D721Med (cell line): ENCODE data around the gene IFI44L.

ENCODE experiments used
- DNase-seq: peaks from one replicate; pipeline ENCODE4 v3.0.0; 2011; ENCODE audit warnings: low spot score; ENCODE audit not compliant: insufficient read length
- FAIRE-seq: peaks from 2 replicates; lab custom pipeline; 2011; peaks lifted over from hg19 to GRCh38; lab: Jason Lieb, UNC
- CTCF ChIP-seq: IDR thresholded peaks from 2 replicates; pipeline ENCODE4 v1.5.1; 2012; ENCODE audit warnings: mild to moderate bottlenecking, control low read depth; ENCODE audit not compliant: insufficient read depth; ENCODE audit errors: missing control alignments

Gene IFI44L

GRCh38 chr1:78668427-78668826 lies 48.2 kb downstream of the IFI44L start:
- FAIRE-seq: peak; percentile 16
- no peak for DNase-seq
- no peak for TF ChIP-seq CTCF

- TF ChIP-seq CTCF: no peak
- FAIRE-seq: no peak
- no peak for DNase-seq
These were observed 52.2 kb downstream of the IFI44L start for GRCh38 chr1:78672428-78672827.

- no peak for TF ChIP-seq CTCF
- FAIRE-seq: no peak
- DNase-seq: no peak
These were observed 52.9 kb downstream of the IFI44L start for GRCh38 chr1:78673120-78673519.

- peak; percentile 29 for FAIRE-seq
- no peak for DNase-seq
- peak; percentile 87 for TF ChIP-seq CTCF
These were observed 56.2 kb downstream of the IFI44L start for GRCh38 chr1:78676347-78676982.

- TF ChIP-seq CTCF: no peak
- DNase-seq (no peak), FAIRE-seq (no peak)
These were observed 56.7 kb downstream of the IFI44L start for GRCh38 chr1:78676993-78677392.

- TF ChIP-seq CTCF: no peak
- FAIRE-seq: no peak
These were observed 57.5 kb downstream of the IFI44L start for GRCh38 chr1:78677788-78678187.

GRCh38 chr1:78678324-78678723 lies 58.1 kb downstream of the IFI44L start:
- FAIRE-seq (no peak), DNase-seq (no peak)
- no peak for TF ChIP-seq CTCF

More at GRCh38 chr1:78677788-78678187, 57.5 kb downstream of the IFI44L start:
- DNase-seq: no peak
